Thoracic aorta (tissue), 2 donors: Measurements from ENCODE around the gene FRMD3. TPM values are rescaled to one million over a fixed set of nuclear protein-coding genes. Genes with fewer than 3 reads are reported as not detected.

Experiments used
- ATAC-seq: fragments of 150-250 bp; one replicate; pipeline ENCODE4 v1.8.0; 2017; ENCODE audit warnings: low read depth; ENCODE audit not compliant: insufficient number of reproducible peaks, low FRiP score
- DNase-seq: peaks from one replicate; pipeline ENCODE4 v3.0.0-alpha.2; 2020; ENCODE audit warnings: low spot score
- H3K27ac ChIP-seq, 2 donors: fragments of 200-600 bp; sonication (generic); 1 replicate in 1 of 2; 2 replicates in 1 of 2; pipeline ENCODE4 v1.5.1; 2016; ENCODE audit warnings: mild to moderate bottlenecking in 2 of 2, moderate library complexity in 2 of 2
- H3K27me3 ChIP-seq: fragments of 200-600 bp; sonication (generic); replicated peaks from 2 replicates; pipeline ENCODE4 v1.6.0; 2016; ENCODE audit warnings: mild to moderate bottlenecking; ENCODE audit not compliant: insufficient read depth
- H3K36me3 ChIP-seq: fragments of 200-600 bp; sonication (generic); one replicate; pipeline ENCODE4 v1.5.1; 2016
- H3K4me1 ChIP-seq, 2 donors: fragments of 200-600 bp; sonication (generic); 1 replicate in 1 of 2; 2 replicates in 1 of 2; pipeline versions ENCODE4 v1.5.1 to v1.6.0; 2016; ENCODE audit warnings: low read depth in 2 of 2, mild to moderate bottlenecking in 1 of 2; ENCODE audit not compliant: control insufficient read depth in 1 of 2
- H3K4me3 ChIP-seq: fragments of 200-600 bp; sonication (generic); 2 replicates; pipeline ENCODE4 v1.5.1; 2016; ENCODE audit warnings: mild to moderate bottlenecking
- H3K9me3 ChIP-seq: fragments of 200-600 bp; sonication (generic); 2 replicates; pipeline ENCODE4 v1.5.1; 2016
- total RNA-seq, 2 donors: library from RNA; depleted of rRNA; stranded (reverse); fragments of >200 nt; gene quantifications; one replicate each; pipeline versions ENCODE4 v1.1.0 to v1.2.3, GENCODE V29; 2016
- TF ChIP-seq, protein P1 (sequence below): fragments of 200-600 bp; sonication (generic); IDR thresholded peaks from one replicate; pipeline ENCODE4 v1.5.1; 2019; ENCODE audit warnings: antibody characterized with exemption

The FRMD3 gene
- total RNA-seq, 2 donors from 2014 or later, result 5.2 to 6.2 TPM

DNA sequence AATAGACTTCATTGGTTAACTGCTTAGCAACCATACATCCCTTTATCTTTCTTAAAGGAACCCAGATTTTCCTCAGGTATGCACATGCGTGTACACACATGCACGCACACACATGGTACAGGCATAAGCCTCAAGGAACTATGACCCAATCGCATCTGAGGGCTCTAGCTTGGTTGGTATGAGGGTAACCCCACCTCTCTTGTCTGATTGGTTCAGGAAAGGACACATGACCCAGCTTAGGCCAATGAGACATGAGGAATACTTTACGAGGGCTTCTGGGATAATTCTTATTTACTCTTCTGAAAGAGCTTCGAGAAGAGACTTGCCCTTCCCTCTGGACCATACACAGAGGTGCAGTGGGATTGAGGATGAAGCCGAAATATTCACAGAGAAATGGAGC, 141.9 kb downstream of the FRMD3 start:
- DNase-seq (no peak), ATAC-seq (no peak)
- Histone ChIP-seq H3K27ac (no peak overlapping the region), H3K27me3 (no peaks in the 10 kb centered on the region), H3K9me3 (no peaks in the 10 kb centered on the region), H3K36me3 (no peaks in the 10 kb centered on the region), H3K4me3 (no peak overlapping the region), H3K4me1 (peaks cover 0 to 5% of the 10 kb centered on the region in 2 donors)
- TF ChIP-seq, protein P1, sequence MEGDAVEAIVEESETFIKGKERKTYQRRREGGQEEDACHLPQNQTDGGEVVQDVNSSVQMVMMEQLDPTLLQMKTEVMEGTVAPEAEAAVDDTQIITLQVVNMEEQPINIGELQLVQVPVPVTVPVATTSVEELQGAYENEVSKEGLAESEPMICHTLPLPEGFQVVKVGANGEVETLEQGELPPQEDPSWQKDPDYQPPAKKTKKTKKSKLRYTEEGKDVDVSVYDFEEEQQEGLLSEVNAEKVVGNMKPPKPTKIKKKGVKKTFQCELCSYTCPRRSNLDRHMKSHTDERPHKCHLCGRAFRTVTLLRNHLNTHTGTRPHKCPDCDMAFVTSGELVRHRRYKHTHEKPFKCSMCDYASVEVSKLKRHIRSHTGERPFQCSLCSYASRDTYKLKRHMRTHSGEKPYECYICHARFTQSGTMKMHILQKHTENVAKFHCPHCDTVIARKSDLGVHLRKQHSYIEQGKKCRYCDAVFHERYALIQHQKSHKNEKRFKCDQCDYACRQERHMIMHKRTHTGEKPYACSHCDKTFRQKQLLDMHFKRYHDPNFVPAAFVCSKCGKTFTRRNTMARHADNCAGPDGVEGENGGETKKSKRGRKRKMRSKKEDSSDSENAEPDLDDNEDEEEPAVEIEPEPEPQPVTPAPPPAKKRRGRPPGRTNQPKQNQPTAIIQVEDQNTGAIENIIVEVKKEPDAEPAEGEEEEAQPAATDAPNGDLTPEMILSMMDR, result no peak

DNA sequence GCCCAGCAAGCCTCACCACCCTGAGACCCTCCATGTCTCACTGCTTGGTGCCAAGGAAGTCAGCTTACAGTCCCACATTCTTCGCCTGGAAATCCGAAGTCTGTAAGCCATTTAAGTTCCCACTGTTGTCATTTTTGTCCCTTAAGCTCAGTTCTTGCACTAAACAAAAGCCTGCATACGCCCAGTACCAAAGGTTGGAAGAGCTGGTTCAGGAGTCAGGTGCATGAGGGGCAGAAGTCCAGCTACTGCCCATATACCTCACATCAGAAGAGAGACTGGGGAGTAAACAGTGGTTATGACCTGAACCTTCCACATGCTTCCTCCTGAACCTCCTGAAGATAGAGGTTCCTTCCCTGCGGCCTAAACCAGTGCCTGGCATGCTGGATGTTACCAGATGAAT, 146.0 kb downstream of the FRMD3 start:
- no peak for ATAC-seq
- Histone ChIP-seq H3K4me3 (no peak overlapping the region), H3K36me3 (no peaks in the 10 kb centered on the region), H3K27me3 (no peaks in the 10 kb centered on the region), H3K4me1 (no peaks in the 10 kb centered on the region), H3K27ac (no peak overlapping the region), H3K9me3 (no peaks in the 10 kb centered on the region)
- TF ChIP-seq, protein P1, result no peak
- no peak for DNase-seq

DNA sequence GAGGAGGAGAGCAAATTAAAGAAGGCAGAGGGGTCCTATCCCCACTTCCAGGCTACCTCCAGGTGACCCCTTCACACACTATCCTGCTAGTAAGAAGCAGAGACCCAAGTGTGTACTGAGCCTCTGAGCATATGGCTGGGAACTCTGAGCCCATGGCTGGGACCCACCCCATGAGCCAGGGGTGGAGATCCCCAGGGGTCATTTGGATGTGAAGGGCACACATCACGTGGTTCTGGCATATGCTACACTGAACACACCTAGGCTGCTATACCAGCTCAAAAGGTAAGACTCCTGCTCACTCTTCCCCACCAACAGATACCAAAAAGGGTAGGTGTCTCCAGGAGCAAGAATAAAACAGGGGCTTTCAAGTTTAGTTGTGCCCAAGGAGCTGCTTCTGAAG, 149.9 kb downstream of the FRMD3 start:
- ATAC-seq (no peak), DNase-seq (no peak)
- H3K4me3 ChIP-seq, result no peak overlapping the region
- peaks cover 2% of the 10 kb centered on the region for H3K9me3 ChIP-seq
- no peaks in the 10 kb centered on the region for H3K27me3 ChIP-seq
- no peak overlapping the region for H3K27ac ChIP-seq
- H3K36me3 ChIP-seq, result no peaks in the 10 kb centered on the region
- TF ChIP-seq, protein P1, result no peak
- no peaks in the 10 kb centered on the region for H3K4me1 ChIP-seq

DNA sequence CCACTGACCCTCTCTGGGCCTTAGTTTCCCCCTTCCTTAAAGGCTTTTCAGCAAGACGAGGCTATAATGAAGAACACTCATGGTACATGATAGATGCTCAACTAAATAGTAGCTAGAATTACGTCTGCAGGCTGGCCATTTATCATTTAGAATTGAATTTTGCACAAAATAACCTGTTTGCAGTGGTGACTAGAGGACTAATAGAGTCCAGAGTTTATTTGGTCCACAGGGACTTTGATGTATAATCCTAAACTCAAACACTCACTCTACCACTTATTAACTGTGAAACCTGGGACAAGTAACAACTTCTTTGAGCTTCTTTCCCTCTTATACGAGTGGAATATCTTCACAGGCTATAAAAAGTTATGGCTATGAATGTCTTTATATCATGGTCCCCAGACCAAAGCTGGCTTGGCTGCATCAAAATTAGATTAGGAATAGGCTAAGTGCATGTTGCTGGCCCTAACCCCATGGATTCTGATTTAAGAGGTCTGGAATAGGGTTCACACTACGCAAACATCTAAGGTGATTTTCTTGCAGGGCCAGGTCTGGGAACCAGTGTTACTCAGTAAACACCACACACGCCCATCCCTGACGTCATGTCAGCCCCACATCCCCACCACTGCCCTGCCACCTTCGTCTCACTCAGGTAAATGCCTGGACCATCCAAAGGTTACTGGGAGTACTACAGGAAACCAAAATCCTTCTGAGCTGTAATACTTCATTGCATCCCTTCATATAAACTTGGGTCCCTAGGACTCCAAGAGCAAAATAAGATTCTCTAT, 150.6 kb downstream of the FRMD3 start:
- DNase-seq (no peak), ATAC-seq (no peak)
- peaks cover 9% of the 10 kb centered on the region for H3K9me3 ChIP-seq
- H3K36me3 ChIP-seq, result no peaks in the 10 kb centered on the region
- no peaks in the 10 kb centered on the region for H3K4me1 ChIP-seq
- no peak overlapping the region for H3K27ac ChIP-seq
- TF ChIP-seq, protein P1, result no peak
- no peak overlapping the region for H3K4me3 ChIP-seq
- H3K27me3 ChIP-seq, result no peaks in the 10 kb centered on the region

DNA sequence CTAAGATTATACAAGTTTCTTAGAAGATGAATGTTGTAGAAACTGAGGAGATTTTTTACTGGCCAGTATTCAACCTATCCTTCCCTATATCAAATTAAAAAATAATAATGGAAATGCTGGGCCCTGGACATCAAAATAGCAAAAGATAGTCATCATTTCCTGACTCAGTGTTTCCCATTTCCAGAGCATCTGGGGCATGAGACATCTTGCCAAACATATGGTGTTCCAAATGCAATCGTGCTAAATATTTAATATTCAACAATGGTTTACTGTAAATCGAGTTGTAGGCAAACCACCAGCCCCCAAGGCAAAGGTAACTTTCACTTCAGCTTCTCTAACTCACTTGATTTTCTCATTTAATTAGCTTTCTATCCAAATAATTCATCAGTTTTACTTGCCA, 152.9 kb downstream of the FRMD3 start:
- no peak for DNase-seq
- Histone ChIP-seq H3K4me1 (no peaks in the 10 kb centered on the region), H3K27ac (no peak overlapping the region), H3K36me3 (no peaks in the 10 kb centered on the region), H3K9me3 (peaks cover 9% of the 10 kb centered on the region), H3K4me3 (no peak overlapping the region), H3K27me3 (no peaks in the 10 kb centered on the region)
- TF ChIP-seq, protein P1, result no peak
- no peak for ATAC-seq
